ENCODE data around the gene SLC38A8.

The SLC38A8 gene

GRCh38 chr16:84031556-84031955, 11.0 kb downstream of the SLC38A8 start:
- no peak for TF ChIP-seq JUND (IDR thresholded peaks at IDR 0.05; ENCODE audit: low read depth)
- in situ Hi-C loops (cut with HindIII; ENCODE audit: low pct_unique_long_range_greater_than_20kb, low sequenced_read_pairs) = no loop called here
- no peak for DNase-seq (ENCODE audit: low read depth in 1 of 2, low spot score in 1 of 2)

- DNase-seq (ENCODE audit: low read depth in 1 of 2, low spot score in 1 of 2) = no peak
- no peak for TF ChIP-seq JUND (IDR thresholded peaks at IDR 0.05; ENCODE audit: low read depth)
- in situ Hi-C loops (cut with HindIII; ENCODE audit: low pct_unique_long_range_greater_than_20kb, low sequenced_read_pairs) = no loop called here
Measured at GRCh38 chr16:84029297-84030047, 13.1 kb downstream of the SLC38A8 start.

- in situ Hi-C loops (cut with HindIII; ENCODE audit: low pct_unique_long_range_greater_than_20kb, low sequenced_read_pairs) = no loop called here
- no peak for DNase-seq (ENCODE audit: low read depth in 1 of 2, low spot score in 1 of 2)
- no peak for TF ChIP-seq JUND (IDR thresholded peaks at IDR 0.05; ENCODE audit: low read depth)
Measured at GRCh38 chr16:84027625-84028024, 15.0 kb downstream of the SLC38A8 start.

- in situ Hi-C loops (cut with HindIII; ENCODE audit: low pct_unique_long_range_greater_than_20kb, low sequenced_read_pairs) = no loop called here
- TF ChIP-seq JUND (IDR thresholded peaks at IDR 0.05; ENCODE audit: low read depth) = no peak
Measured at GRCh38 chr16:84026606-84027005, 16.0 kb downstream of the SLC38A8 start.

GRCh38 chr16:84024854-84025253, 17.7 kb downstream of the SLC38A8 start:
- no peak for DNase-seq (ENCODE audit: low read depth in 1 of 2, low spot score in 1 of 2)
- TF ChIP-seq JUND (IDR thresholded peaks at IDR 0.05; ENCODE audit: low read depth) = no peak
- in situ Hi-C loops (cut with HindIII; ENCODE audit: low pct_unique_long_range_greater_than_20kb, low sequenced_read_pairs) = no loop called here

More at GRCh38 chr16:84026606-84027005, 16.0 kb downstream of the SLC38A8 start:
- no peak for DNase-seq (ENCODE audit: low read depth in 1 of 2, low spot score in 1 of 2)

GRCh38 chr16:84022644-84023043, 20.0 kb downstream of the SLC38A8 start:
- no peak for TF ChIP-seq JUND (IDR thresholded peaks at IDR 0.05; ENCODE audit: low read depth)
- in situ Hi-C loops (cut with HindIII; ENCODE audit: low pct_unique_long_range_greater_than_20kb, low sequenced_read_pairs) = no loop called here
- no peak for DNase-seq (ENCODE audit: low read depth in 1 of 2, low spot score in 1 of 2)

- DNase-seq (ENCODE audit: low read depth in 1 of 2, low spot score in 1 of 2) = no peak
- in situ Hi-C loops (cut with HindIII; ENCODE audit: low pct_unique_long_range_greater_than_20kb, low sequenced_read_pairs) = no loop called here
- TF ChIP-seq JUND (IDR thresholded peaks at IDR 0.05; ENCODE audit: low read depth) = no peak
Measured at GRCh38 chr16:84021488-84021887, 21.1 kb downstream of the SLC38A8 start.

GRCh38 chr16:84020353-84020752, 22.2 kb downstream of the SLC38A8 start:
- no peak for DNase-seq (ENCODE audit: low read depth in 1 of 2, low spot score in 1 of 2)
- in situ Hi-C loops (cut with HindIII; ENCODE audit: low pct_unique_long_range_greater_than_20kb, low sequenced_read_pairs) = no loop called here
- TF ChIP-seq JUND (IDR thresholded peaks at IDR 0.05; ENCODE audit: low read depth) = no peak

GRCh38 chr16:84018710-84019109, 23.9 kb downstream of the SLC38A8 start:
- in situ Hi-C loops (cut with HindIII; ENCODE audit: low pct_unique_long_range_greater_than_20kb, low sequenced_read_pairs) = no loop called here
- no peak for DNase-seq (ENCODE audit: low read depth in 1 of 2, low spot score in 1 of 2)
- TF ChIP-seq JUND (IDR thresholded peaks at IDR 0.05; ENCODE audit: low read depth) = no peak

GRCh38 chr16:84016477-84016876, 26.1 kb downstream of the SLC38A8 start:
- in situ Hi-C loops (cut with HindIII; ENCODE audit: low pct_unique_long_range_greater_than_20kb, low sequenced_read_pairs) = no loop called here
- no peak for TF ChIP-seq JUND (IDR thresholded peaks at IDR 0.05; ENCODE audit: low read depth)
- DNase-seq (ENCODE audit: low read depth in 1 of 2, low spot score in 1 of 2) = no peak

- in situ Hi-C loops (cut with HindIII; ENCODE audit: low pct_unique_long_range_greater_than_20kb, low sequenced_read_pairs) = no loop called here
- no peak for DNase-seq (ENCODE audit: low read depth in 1 of 2, low spot score in 1 of 2)
- no peak for TF ChIP-seq JUND (IDR thresholded peaks at IDR 0.05; ENCODE audit: low read depth)
Measured at GRCh38 chr16:84015399-84015798, 27.2 kb downstream of the SLC38A8 start.

- in situ Hi-C loops (cut with HindIII; ENCODE audit: low pct_unique_long_range_greater_than_20kb, low sequenced_read_pairs) = no loop called here
- DNase-seq (ENCODE audit: low read depth in 1 of 2, low spot score in 1 of 2) = no peak
- no peak for TF ChIP-seq JUND (IDR thresholded peaks at IDR 0.05; ENCODE audit: low read depth)
Measured at GRCh38 chr16:84014570-84015327, 27.8 kb downstream of the SLC38A8 start.
